Iris pigment epithelial cell (primary cell): Measurements from ENCODE around the gene RBM4B.

ENCODE experiments used
- DNase-seq: peaks from one replicate; pipeline ENCODE4 v3.0.0-alpha.2; 2011; ENCODE audit warnings: low read depth

The RBM4B gene

GRCh38 chr11:66706989-66707388 lies 29.3 kb upstream of the RBM4B start:
- no peak for DNase-seq

- no peak for DNase-seq
Observed at GRCh38 chr11:66705587-66706335, 28.1 kb upstream of the RBM4B start.

- no peak for DNase-seq
Observed at GRCh38 chr11:66704659-66705360, 27.1 kb upstream of the RBM4B start.

GRCh38 chr11:66701432-66702240 lies 23.9 kb upstream of the RBM4B start:
- no peak for DNase-seq

GRCh38 chr11:66700742-66701141 lies 23.1 kb upstream of the RBM4B start:
- DNase-seq = no peak

GRCh38 chr11:66700337-66700736 lies 22.6 kb upstream of the RBM4B start:
- DNase-seq = no peak

- no peak for DNase-seq
Observed at GRCh38 chr11:66698491-66698890, 20.8 kb upstream of the RBM4B start.

- no peak for DNase-seq
Observed at GRCh38 chr11:66697988-66698387, 20.3 kb upstream of the RBM4B start.

- DNase-seq = no peak
Observed at GRCh38 chr11:66696146-66696545, 18.5 kb upstream of the RBM4B start.

GRCh38 chr11:66694732-66695207 lies 17.1 kb upstream of the RBM4B start:
- peak; percentile 97 for DNase-seq

- no peak for DNase-seq
Observed at GRCh38 chr11:66694056-66694410, 16.3 kb upstream of the RBM4B start.

- DNase-seq = no peak
Observed at GRCh38 chr11:66693356-66694055, 15.8 kb upstream of the RBM4B start.

GRCh38 chr11:66692871-66693331 lies 15.2 kb upstream of the RBM4B start:
- DNase-seq = no peak

- DNase-seq = no peak
Observed at GRCh38 chr11:66692446-66692845, 14.8 kb upstream of the RBM4B start.

GRCh38 chr11:66691311-66691980 lies 13.8 kb upstream of the RBM4B start:
- DNase-seq = no peak

GRCh38 chr11:66689661-66690590 lies 12.2 kb upstream of the RBM4B start:
- no peak for DNase-seq

- no peak for DNase-seq
Observed at GRCh38 chr11:66688561-66689534, 11.2 kb upstream of the RBM4B start.

GRCh38 chr11:66687831-66688281 lies 10.2 kb upstream of the RBM4B start:
- DNase-seq = no peak
